ENCODE measurements around the gene DYNLT4.

Gene DYNLT4

GRCh38 chr1:44783697-44784093, 23.5 kb downstream of the DYNLT4 start:
- H3F3A ChIP-seq (ENCODE audit: insufficient read depth) = peaks cover 65% of the 10 kb centered on the region
- TF ChIP-seq, protein P1, sequence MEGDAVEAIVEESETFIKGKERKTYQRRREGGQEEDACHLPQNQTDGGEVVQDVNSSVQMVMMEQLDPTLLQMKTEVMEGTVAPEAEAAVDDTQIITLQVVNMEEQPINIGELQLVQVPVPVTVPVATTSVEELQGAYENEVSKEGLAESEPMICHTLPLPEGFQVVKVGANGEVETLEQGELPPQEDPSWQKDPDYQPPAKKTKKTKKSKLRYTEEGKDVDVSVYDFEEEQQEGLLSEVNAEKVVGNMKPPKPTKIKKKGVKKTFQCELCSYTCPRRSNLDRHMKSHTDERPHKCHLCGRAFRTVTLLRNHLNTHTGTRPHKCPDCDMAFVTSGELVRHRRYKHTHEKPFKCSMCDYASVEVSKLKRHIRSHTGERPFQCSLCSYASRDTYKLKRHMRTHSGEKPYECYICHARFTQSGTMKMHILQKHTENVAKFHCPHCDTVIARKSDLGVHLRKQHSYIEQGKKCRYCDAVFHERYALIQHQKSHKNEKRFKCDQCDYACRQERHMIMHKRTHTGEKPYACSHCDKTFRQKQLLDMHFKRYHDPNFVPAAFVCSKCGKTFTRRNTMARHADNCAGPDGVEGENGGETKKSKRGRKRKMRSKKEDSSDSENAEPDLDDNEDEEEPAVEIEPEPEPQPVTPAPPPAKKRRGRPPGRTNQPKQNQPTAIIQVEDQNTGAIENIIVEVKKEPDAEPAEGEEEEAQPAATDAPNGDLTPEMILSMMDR (IDR thresholded peaks at IDR 0.05; ENCODE audit: insufficient read depth, low read length, poor library complexity, severe bottlenecking) = no peak
- TF ChIP-seq EZH2phosphoT487 (conservative IDR thresholded peaks at IDR 0.05; ENCODE audit: low read length) = no peak
- H4K20me1 ChIP-seq (ENCODE audit: low read depth, low read length) = peaks cover 1% of the 10 kb centered on the region; the same call in 1 of the 2 replicates
- peak overlapping the region; percentile 58 for H3K27ac ChIP-seq (ENCODE audit: low read depth, low read length)
- no peaks in the 10 kb centered on the region for H3K27me3 ChIP-seq (ENCODE audit: low read length)
- 0 out of 2 replicates have a peak, but pooled peaks cover 1% of the 10 kb centered on the region for H3K79me2 ChIP-seq (ENCODE audit: insufficient read depth, low read length)
- H3K9ac ChIP-seq (ENCODE audit: low read length) = peak overlapping the region; percentile 50
- peak overlapping the region; percentile 22 for H2AFZ ChIP-seq (ENCODE audit: low read depth, low read length, severe bottlenecking)
- no peaks in the 10 kb centered on the region for H3K9me3 ChIP-seq (ENCODE audit: insufficient read depth, low read length)
- H3K36me3 ChIP-seq (ENCODE audit: low read length) = peaks cover 5% of the 10 kb centered on the region
- H3K4me3 ChIP-seq (ENCODE audit: insufficient read depth, low read length, poor library complexity, severe bottlenecking) = peak overlapping the region; percentile 29
- no peaks in the 10 kb centered on the region for H3K9me2 ChIP-seq (replicated peaks; ENCODE audit: insufficient read depth, low read length)
- H3K4me2 ChIP-seq (ENCODE audit: low read depth, low read length, poor library complexity, severe bottlenecking) = peak overlapping the region; percentile 64

GRCh38 chr1:44780583-44781121, 26.5 kb downstream of the DYNLT4 start:
- H3K9ac ChIP-seq (ENCODE audit: low read length) = no peak overlapping the region
- H3K79me2 ChIP-seq (ENCODE audit: insufficient read depth, low read length) = peaks cover 31% of the 10 kb centered on the region
- no peaks in the 10 kb centered on the region for H3K27me3 ChIP-seq (ENCODE audit: low read length)
- no peak for TF ChIP-seq EZH2phosphoT487 (conservative IDR thresholded peaks at IDR 0.05; ENCODE audit: low read length)
- TF ChIP-seq, protein P1 (IDR thresholded peaks at IDR 0.05; ENCODE audit: insufficient read depth, low read length, poor library complexity, severe bottlenecking) = no peak
- H2AFZ ChIP-seq (ENCODE audit: low read depth, low read length, severe bottlenecking) = no peak overlapping the region
- H4K20me1 ChIP-seq (ENCODE audit: low read depth, low read length) = peaks cover 21% of the 10 kb centered on the region; the same call in 1 of the 2 replicates
- no peak overlapping the region for H3K4me3 ChIP-seq (ENCODE audit: insufficient read depth, low read length, poor library complexity, severe bottlenecking)
- H3K27ac ChIP-seq (ENCODE audit: low read depth, low read length) = no peak overlapping the region
- peaks cover 34% of the 10 kb centered on the region for H3K36me3 ChIP-seq (ENCODE audit: low read length)
- H3F3A ChIP-seq (ENCODE audit: insufficient read depth) = peaks cover 67% of the 10 kb centered on the region
- H3K9me3 ChIP-seq (ENCODE audit: insufficient read depth, low read length) = no peaks in the 10 kb centered on the region
- H3K4me2 ChIP-seq (ENCODE audit: low read depth, low read length, poor library complexity, severe bottlenecking) = no peak overlapping the region
- no peaks in the 10 kb centered on the region for H3K9me2 ChIP-seq (replicated peaks; ENCODE audit: insufficient read depth, low read length)

DNA sequence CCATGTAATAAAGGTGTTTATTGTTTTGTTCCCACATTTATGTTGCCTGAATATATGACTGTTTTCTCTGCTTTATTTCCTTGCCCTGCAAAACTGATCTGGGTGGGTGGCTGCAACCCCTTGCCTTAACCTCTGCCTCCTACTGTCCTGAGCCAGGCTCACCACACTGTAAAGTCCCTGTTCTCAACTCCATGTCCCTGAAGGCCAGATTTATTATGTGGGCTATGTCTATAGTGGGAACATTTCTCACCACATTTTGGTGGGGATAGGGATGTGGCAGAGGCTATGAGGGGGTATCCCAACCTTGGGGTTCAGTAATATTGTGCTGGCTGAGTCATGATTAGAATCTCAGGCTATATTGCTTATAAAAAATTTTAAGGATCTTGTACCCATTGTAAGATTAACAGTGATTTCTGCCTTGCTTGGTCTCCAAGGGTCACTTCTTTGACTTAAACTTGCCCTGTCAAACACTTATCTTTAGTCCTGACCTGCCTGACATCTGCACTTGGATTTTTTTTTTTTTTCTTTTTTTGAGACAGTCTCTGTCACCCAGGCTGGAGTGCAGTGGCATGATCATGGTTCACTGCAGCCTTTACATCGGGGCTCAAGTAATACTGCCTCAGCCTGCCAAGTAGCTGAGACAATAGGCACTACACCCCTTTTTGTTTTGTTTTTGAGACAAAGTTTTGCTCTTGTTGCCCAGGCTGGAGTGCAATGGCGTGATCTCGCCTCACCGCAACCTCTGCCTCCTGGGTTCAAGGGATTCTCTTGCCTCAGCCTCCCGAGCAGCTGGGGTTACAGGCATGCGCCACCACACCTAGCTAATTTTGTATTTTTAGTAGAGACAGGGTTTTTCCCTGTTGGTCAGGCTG, 28.2 kb downstream of the DYNLT4 start:
- Histone ChIP-seq H3K4me2 (ENCODE audit: low read depth, low read length, poor library complexity, severe bottlenecking) (no peak overlapping the region), H2AFZ (ENCODE audit: low read depth, low read length, severe bottlenecking) (no peak overlapping the region), H3F3A (ENCODE audit: insufficient read depth) (peaks cover 64% of the 10 kb centered on the region), H3K9me2 (replicated peaks; ENCODE audit: insufficient read depth, low read length) (no peaks in the 10 kb centered on the region), H3K4me3 (ENCODE audit: insufficient read depth, low read length, poor library complexity, severe bottlenecking) (no peak overlapping the region), H3K27me3 (ENCODE audit: low read length) (no peaks in the 10 kb centered on the region), H3K79me2 (ENCODE audit: insufficient read depth, low read length) (peaks cover 43% of the 10 kb centered on the region), H4K20me1 (ENCODE audit: low read depth, low read length) (peaks cover 21% of the 10 kb centered on the region; the same call in 1 of the 2 replicates), H3K9ac (ENCODE audit: low read length) (no peak overlapping the region), H3K27ac (ENCODE audit: low read depth, low read length) (no peak overlapping the region), H3K9me3 (ENCODE audit: insufficient read depth, low read length) (no peaks in the 10 kb centered on the region), H3K36me3 (ENCODE audit: low read length) (peaks cover 34% of the 10 kb centered on the region)
- TF ChIP-seq, protein P1 (IDR thresholded peaks at IDR 0.05; ENCODE audit: insufficient read depth, low read length, poor library complexity, severe bottlenecking) = no peak
- TF ChIP-seq EZH2phosphoT487 (conservative IDR thresholded peaks at IDR 0.05; ENCODE audit: low read length) = no peak
